ENCODE data around the gene RTTN. TPM values are rescaled to one million over a fixed set of nuclear protein-coding genes. Genes with fewer than 3 reads are reported as not detected.

RTTN gene
- polyA plus RNA-seq, 1 of the 3 experiments (the other 2 are of a cell fraction), result 4.7 TPM

DNA sequence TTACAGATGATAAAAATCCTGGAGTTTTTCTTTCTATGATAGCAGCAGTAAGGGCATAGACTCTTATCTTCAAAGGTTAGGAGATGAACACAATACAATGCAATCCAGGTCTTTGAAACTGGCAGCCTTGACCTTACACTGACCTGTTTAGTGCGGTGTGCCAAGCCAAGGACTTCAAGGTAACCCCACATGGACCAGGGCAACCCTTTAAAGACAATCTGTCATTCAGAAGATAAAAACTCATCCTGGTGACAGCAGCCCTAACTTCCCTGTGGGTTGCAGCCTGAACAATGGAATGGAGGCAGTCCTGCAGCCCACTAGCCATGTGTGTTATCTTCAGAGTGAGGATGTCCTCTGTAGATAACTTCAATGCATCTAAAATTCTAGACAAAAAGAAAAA is 78.1 kb downstream of the RTTN start:
- ChIA-PET POLR2A (no interaction called here), CTCF (interaction anchor here (1.1 kb wide), 1 partner anchor 25 kb away, joined by 4 read pairs; no protein-coding TSS in a partner anchor)
- no peak for DNase-seq
- Histone ChIP-seq H3K4me1 (ENCODE audit: control insufficient read depth in 1 of 2, insufficient read depth in 2 of 2, low read depth in 1 of 2, low read length in 1 of 2) (peaks cover 0 to 10% of the 10 kb centered on the region in 2 experiments; a peak in 2 of 4 replicates), H3K9me2 (no peaks in the 10 kb centered on the region), H3K9me3 (no peaks in the 10 kb centered on the region), H3K79me2 (ENCODE audit: insufficient read depth) (no peaks in the 10 kb centered on the region), H3F3A (replicated peaks; ENCODE audit: insufficient read depth) (peaks cover 3% of the 10 kb centered on the region), H4K20me1 (ENCODE audit: insufficient read depth) (no peaks in the 10 kb centered on the region), H3K4me2 (no peak overlapping the region), H3K9ac (no peak overlapping the region), H2AFZ (ENCODE audit: low read depth) (no peak overlapping the region), H3K4me3 (ENCODE audit: low read depth in 2 of 2, low read length in 1 of 2) (no peak overlapping the region), H3K27me3 (ENCODE audit: insufficient read depth) (no peaks in the 10 kb centered on the region), H3K27ac (ENCODE audit: low read depth in 2 of 2, low read length in 1 of 2) (peak overlapping the region in 1 of 2 experiments; percentile 90; a peak in 2 of 4 replicates), H3K36me3 (replicated peaks in 1 of 2; ENCODE audit: control insufficient read depth in 1 of 2, insufficient read depth in 2 of 2, low read length in 1 of 2) (peaks cover 2 to 42% of the 10 kb centered on the region in 2 experiments)
- 45% methylated on average over 1 of the region's 1 CpG for WGBS (ENCODE audit: low lambda C conversion rate)
- no peak for TF ChIP-seq EP300 (IDR thresholded peaks at IDR 0.05; ENCODE audit: borderline replicate concordance in 1 of 2, low read depth in 1 of 2, low read length in 1 of 2)
- no peak for TF ChIP-seq FOSL2 (IDR thresholded peaks at IDR 0.05; ENCODE audit: borderline replicate concordance, low read depth)
- TF ChIP-seq GATA2 (CRISPR knock-in tag; IDR thresholded peaks at IDR 0.05), result peak; percentile 55
- TF ChIP-seq MEF2A (IDR thresholded peaks at IDR 0.05; ENCODE audit: borderline replicate concordance, low read depth), result no peak
- TF ChIP-seq, protein P1, sequence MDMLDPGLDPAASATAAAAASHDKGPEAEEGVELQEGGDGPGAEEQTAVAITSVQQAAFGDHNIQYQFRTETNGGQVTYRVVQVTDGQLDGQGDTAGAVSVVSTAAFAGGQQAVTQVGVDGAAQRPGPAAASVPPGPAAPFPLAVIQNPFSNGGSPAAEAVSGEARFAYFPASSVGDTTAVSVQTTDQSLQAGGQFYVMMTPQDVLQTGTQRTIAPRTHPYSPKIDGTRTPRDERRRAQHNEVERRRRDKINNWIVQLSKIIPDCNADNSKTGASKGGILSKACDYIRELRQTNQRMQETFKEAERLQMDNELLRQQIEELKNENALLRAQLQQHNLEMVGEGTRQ (IDR thresholded peaks at IDR 0.05; ENCODE audit: borderline replicate concordance, low read depth, low read length), result no peak

DNA sequence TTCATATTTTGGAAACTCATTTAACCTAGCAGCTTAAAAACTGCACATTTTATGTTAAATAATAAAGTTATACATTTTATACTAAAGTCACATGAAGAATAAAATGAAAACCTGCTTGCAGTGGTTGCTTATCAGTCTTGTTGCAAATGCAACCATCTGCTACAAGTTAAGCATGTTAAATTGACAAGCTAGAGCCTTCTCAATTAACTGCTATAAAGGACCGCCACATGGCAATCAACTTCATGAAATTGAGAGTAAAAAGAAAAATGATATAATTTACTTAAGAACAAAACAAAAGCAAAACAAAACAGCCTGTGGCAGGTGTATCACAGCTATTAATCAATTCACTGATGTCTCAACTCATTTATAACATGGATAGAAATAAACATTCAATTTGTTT is 78.7 kb downstream of the RTTN start:
- ChIA-PET POLR2A (no interaction called here), CTCF (interaction anchor here (0.8 to 0.9 kb wide), 2 partner anchors 10 to 1258 kb away, joined by 3 read pairs; no protein-coding TSS in a partner anchor)

More for the DNA sequence above, 78.7 kb downstream of the RTTN start:
- TF ChIP-seq CHD2 (IDR thresholded peaks at IDR 0.05; ENCODE audit: low read length, partially characterized antibody) (peak; percentile 19), MEF2A (IDR thresholded peaks at IDR 0.05; ENCODE audit: borderline replicate concordance, low read depth) (no peak), RFX5 (IDR thresholded peaks at IDR 0.05; ENCODE audit: low read length) (no peak), EZH2phosphoT487 (IDR thresholded peaks at IDR 0.05; ENCODE audit: borderline replicate concordance, low read depth) (no peak), EP300 (IDR thresholded peaks at IDR 0.05; ENCODE audit: borderline replicate concordance in 1 of 2, low read depth in 1 of 2, low read length in 1 of 2) (peak in 1 of 2 experiments; percentile 65; a peak in 2 of 4 replicates), RCOR1 (IDR thresholded peaks at IDR 0.05; ENCODE audit: low read length) (peak; percentile 68), GATA2 (CRISPR knock-in tag; IDR thresholded peaks at IDR 0.05) (peak; percentile 28; the same call in 1 of the 2 replicates), ELF1 (IDR thresholded peaks at IDR 0.05) (no peak), TAF1 (IDR thresholded peaks at IDR 0.05; ENCODE audit: borderline replicate concordance, low read depth, low read length) (no peak), MXI1 (IDR thresholded peaks at IDR 0.05; ENCODE audit: low read depth, low read length) (no peak; the same call in 1 of the 2 replicates), TCF12 (IDR thresholded peaks at IDR 0.05) (peak; percentile 18; the same call in 1 of the 2 replicates)
- TF ChIP-seq, protein P2, sequence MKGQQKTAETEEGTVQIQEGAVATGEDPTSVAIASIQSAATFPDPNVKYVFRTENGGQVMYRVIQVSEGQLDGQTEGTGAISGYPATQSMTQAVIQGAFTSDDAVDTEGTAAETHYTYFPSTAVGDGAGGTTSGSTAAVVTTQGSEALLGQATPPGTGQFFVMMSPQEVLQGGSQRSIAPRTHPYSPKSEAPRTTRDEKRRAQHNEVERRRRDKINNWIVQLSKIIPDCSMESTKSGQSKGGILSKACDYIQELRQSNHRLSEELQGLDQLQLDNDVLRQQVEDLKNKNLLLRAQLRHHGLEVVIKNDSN (IDR thresholded peaks at IDR 0.05; ENCODE audit: borderline replicate concordance, low read depth), result no peak
- TF ChIP-seq, protein P3, sequence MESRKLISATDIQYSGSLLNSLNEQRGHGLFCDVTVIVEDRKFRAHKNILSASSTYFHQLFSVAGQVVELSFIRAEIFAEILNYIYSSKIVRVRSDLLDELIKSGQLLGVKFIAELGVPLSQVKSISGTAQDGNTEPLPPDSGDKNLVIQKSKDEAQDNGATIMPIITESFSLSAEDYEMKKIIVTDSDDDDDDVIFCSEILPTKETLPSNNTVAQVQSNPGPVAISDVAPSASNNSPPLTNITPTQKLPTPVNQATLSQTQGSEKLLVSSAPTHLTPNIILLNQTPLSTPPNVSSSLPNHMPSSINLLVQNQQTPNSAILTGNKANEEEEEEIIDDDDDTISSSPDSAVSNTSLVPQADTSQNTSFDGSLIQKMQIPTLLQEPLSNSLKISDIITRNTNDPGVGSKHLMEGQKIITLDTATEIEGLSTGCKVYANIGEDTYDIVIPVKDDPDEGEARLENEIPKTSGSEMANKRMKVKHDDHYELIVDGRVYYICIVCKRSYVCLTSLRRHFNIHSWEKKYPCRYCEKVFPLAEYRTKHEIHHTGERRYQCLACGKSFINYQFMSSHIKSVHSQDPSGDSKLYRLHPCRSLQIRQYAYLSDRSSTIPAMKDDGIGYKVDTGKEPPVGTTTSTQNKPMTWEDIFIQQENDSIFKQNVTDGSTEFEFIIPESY (IDR thresholded peaks at IDR 0.05; ENCODE audit: borderline replicate concordance, low read depth), result no peak
- Histone ChIP-seq H3K4me2 (no peak overlapping the region), H3F3A (replicated peaks; ENCODE audit: insufficient read depth) (no peaks in the 10 kb centered on the region), H3K9ac (no peak overlapping the region), H3K79me2 (ENCODE audit: insufficient read depth) (no peaks in the 10 kb centered on the region), H3K27me3 (ENCODE audit: insufficient read depth) (no peaks in the 10 kb centered on the region), H3K4me1 (ENCODE audit: control insufficient read depth in 1 of 2, insufficient read depth in 2 of 2, low read depth in 1 of 2, low read length in 1 of 2) (peaks cover 0 to 10% of the 10 kb centered on the region in 2 experiments; a peak in 2 of 4 replicates), H3K9me3 (no peaks in the 10 kb centered on the region), H3K4me3 (ENCODE audit: low read depth in 2 of 2, low read length in 1 of 2) (no peak overlapping the region), H3K9me2 (no peaks in the 10 kb centered on the region), H2AFZ (ENCODE audit: low read depth) (no peak overlapping the region), H3K27ac (ENCODE audit: low read depth in 2 of 2, low read length in 1 of 2) (peak overlapping the region in 1 of 2 experiments; percentile 90; a peak in 2 of 4 replicates), H3K36me3 (replicated peaks in 1 of 2; ENCODE audit: control insufficient read depth in 1 of 2, insufficient read depth in 2 of 2, low read length in 1 of 2) (peaks cover 2 to 42% of the 10 kb centered on the region in 2 experiments), H4K20me1 (ENCODE audit: insufficient read depth) (no peaks in the 10 kb centered on the region)
- peak; percentile 22 for DNase-seq
- 86% methylated on average over 1 of the region's 1 CpG for WGBS (ENCODE audit: low lambda C conversion rate)

Data from SK-N-SH (cell line).